NCI-H226 (cell line): ENCODE results near the gene CENPP.
"Not testable (repeated sequence)": the region's sequence is repeated elsewhere in the genome, so short reads cannot be mapped to it uniquely, and the experiment has no call there.

ENCODE experiments used
- DNase-seq: peaks from one replicate; pipeline ENCODE4 v3.0.0-alpha.2; 2015

Gene CENPP

GRCh38 chr9:92619601-92620300 is 294.0 kb downstream of the CENPP start:
- no peak for DNase-seq

- no peak for DNase-seq
Observed at GRCh38 chr9:92620845-92621244, 295.1 kb downstream of the CENPP start.

- not testable (repeated sequence) for DNase-seq
Observed at GRCh38 chr9:92623936-92624335, 298.2 kb downstream of the CENPP start.

GRCh38 chr9:92626484-92626883 is 300.7 kb downstream of the CENPP start:
- no peak for DNase-seq

- DNase-seq = no peak
Observed at GRCh38 chr9:92627651-92628050, 301.9 kb downstream of the CENPP start.

- no peak for DNase-seq
Observed at GRCh38 chr9:92631452-92632343, 305.9 kb downstream of the CENPP start.

- no peak for DNase-seq
Observed at GRCh38 chr9:92632641-92633040, 306.9 kb downstream of the CENPP start.

GRCh38 chr9:92633614-92634278 is 308.0 kb downstream of the CENPP start:
- no peak for DNase-seq

- peak; percentile 22 for DNase-seq
Observed at GRCh38 chr9:92634712-92635605, 309.2 kb downstream of the CENPP start.

GRCh38 chr9:92635760-92636159 is 310.0 kb downstream of the CENPP start:
- DNase-seq = no peak

GRCh38 chr9:92636627-92637026 is 310.9 kb downstream of the CENPP start:
- DNase-seq = no peak

GRCh38 chr9:92637326-92637725 is 311.6 kb downstream of the CENPP start:
- no peak for DNase-seq

GRCh38 chr9:92637886-92638620 is 312.3 kb downstream of the CENPP start:
- no peak for DNase-seq

GRCh38 chr9:92638621-92639101 is 312.9 kb downstream of the CENPP start:
- DNase-seq = no peak

- no peak for DNase-seq
Observed at GRCh38 chr9:92639124-92639523, 313.4 kb downstream of the CENPP start.

- no peak for DNase-seq
Observed at GRCh38 chr9:92639791-92640271, 314.1 kb downstream of the CENPP start.

- DNase-seq = no peak
Observed at GRCh38 chr9:92640398-92641091, 314.8 kb downstream of the CENPP start.

- no peak for DNase-seq
Observed at GRCh38 chr9:92641092-92641809, 315.5 kb downstream of the CENPP start.

- no peak for DNase-seq
Observed at GRCh38 chr9:92642041-92642451, 316.3 kb downstream of the CENPP start.

- no peak for DNase-seq
Observed at GRCh38 chr9:92642564-92642963, 316.8 kb downstream of the CENPP start.
